HT-29 (cell line): ENCODE measurements around the gene CGREF1. TPM values are rescaled to one million over a fixed set of nuclear protein-coding genes. Genes with fewer than 3 reads are reported as not detected.
A peak's percentile ranks its signal among the peaks of the same experiment; 100 is the strongest.

Experiments used
- DNase-seq: peaks from one replicate; pipeline ENCODE4 v3.0.0-alpha.2; 2015; ENCODE audit warnings: low spot score
- total RNA-seq: library from RNA; depleted of rRNA; stranded (reverse); fragments of >200 nt; shearing (Covaris generic); gene quantifications from 2 replicates; pipeline ENCODE4 v1.2.3, GENCODE V29; 2014; rRNA removed

The CGREF1 gene, protein sequence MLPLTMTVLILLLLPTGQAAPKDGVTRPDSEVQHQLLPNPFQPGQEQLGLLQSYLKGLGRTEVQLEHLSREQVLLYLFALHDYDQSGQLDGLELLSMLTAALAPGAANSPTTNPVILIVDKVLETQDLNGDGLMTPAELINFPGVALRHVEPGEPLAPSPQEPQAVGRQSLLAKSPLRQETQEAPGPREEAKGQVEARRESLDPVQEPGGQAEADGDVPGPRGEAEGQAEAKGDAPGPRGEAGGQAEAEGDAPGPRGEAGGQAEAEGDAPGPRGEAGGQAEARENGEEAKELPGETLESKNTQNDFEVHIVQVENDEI
- 38.2 and 42.0 TPM in 2 replicates for total RNA-seq

DNA sequence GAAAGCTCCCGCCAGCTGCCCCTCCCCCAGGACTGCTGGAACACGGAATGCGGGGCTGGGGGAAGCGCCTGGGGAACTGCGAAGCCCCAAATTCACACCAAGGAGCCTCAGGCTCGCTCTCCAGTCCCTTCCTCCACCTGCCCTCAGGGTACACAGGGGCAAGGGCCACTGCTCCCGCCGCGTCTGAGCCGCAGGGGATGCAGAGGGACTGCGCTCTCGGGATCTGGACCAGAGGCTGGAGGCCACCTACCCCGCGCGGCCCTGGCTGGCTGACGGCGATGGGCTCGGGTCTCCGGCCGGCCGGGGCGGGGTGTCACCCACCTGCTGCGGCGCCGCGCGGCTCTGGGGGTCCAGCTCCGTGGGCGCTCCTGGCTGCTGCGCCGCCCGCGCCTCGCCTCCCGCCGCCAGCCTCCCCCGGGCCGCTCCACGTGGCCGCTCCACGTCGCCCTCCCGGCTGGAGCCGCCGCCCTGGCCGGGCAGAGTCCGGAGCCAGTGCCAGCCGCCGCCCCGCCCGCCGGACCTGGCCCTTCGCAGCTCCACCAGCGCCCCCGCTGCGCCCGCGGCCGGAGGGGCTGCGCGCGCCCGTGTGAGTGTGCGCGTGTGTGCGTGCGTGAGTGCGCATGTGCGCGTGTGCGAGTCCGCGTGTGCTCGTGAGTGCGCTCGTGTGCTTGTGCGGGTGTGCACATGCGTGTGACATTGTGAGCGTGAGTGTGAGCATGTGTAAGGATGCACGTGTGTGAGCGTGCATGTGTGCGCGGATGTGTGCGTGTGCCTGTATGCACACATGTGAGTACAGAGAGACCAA is at the start of gene CGREF1:
Gene CGREF1 (minus strand): TSS at position 604 of the 805 bp plus-strand sequence. CDS start 14,762 bp downstream, outside the sequence.
- DNase-seq, result no peak

DNA sequence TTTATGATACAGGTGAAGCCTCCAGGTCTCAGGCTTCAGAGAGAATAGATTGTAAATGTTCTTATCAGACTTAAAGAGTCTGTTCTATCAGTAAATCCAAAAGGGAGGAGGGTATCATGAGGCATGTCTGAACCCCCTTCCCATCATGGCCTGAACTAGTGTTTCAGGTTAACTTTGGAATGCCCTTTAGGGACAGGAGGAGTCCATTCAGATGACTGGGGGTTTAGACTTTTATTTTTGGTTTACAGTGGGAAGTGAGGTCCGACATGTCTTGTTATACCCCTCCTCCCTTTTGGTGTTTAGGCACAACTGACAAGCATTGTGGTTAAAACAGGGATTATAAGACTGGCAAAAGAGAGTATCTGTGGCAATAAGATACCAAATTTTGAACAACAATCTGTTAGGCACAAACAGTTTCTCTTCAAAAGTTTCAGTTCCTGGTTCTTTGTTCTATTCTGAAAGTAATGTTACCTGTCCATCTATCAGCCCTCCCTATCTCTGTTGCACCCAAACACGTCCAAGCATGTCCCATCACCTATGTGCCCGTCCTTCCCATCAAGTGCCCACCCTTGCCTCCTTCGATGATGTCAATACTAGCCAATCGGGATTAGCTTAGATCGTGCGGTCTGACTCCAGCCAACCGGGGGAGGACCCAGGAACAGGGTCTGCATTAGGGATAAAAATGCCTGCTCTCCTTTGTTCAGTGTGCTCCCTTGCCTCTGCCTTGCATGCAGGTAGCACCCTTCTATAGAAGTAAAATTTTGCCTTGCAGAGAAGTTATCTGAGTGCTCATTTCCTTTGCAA is 46.2 kb upstream of the CGREF1 start:
- no peak for DNase-seq

DNA sequence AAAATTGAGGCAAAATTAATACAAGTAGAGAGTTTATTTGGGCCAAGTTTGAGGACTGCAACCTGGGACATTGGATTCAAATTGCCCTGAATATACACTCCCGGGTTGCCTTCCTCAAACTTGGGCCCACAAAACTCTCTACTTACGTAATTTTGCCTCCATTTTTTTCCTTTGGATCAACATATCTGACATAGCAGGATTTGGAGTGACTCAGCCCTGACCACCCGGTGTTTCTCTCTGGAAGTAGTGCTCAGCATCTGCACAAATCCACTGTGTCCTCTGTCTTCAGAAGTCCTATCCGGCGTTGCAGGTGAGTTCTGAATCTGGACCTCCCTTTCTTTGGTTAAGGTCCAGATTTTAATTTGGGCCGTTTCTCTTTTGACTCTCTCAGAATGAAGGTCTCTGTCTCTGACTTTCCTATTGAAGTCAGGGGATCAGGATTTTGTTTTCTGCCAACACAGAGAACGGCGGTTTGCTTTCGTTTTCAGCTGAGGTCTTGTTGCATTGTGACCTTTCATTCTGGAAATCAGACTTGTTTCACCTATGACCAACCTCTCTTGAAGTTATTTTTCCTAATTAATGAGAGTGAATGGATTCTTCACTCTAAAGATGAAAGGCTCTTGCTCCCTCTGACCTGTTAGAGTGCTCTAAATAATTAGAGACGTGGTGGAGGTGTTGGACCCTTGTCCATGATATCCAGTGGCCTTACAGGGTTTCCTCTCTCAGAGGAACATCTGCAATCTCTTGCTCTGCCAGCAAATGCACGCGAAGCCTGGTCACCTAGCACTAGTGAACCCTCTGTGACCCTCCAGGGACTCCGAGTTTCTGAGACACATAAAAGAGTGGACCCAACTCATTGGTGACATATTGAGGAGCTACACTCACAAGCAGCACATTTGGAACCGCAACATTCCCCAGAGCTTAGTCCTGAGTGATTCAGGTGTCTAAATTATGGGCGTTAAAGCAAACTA is 43.5 kb upstream of the CGREF1 start:
- no peak for DNase-seq

DNA sequence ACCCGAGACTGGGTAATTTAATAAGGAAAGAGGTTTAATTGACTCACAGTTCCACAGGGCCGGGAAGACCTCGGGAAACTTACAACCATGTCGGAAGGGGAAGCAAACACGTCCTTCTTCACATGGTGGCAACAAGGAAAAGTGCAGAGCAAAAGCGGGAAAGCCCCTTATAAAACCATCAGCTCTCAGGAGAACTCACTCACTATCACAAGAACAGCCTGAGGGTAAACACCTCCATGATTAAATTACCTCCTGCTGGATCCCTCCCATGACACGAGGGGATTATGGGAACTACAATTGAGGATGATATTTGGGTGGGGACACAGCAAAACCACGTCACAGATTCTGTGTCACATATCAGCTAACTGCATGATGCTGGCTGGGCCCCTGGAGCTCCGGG is 41.3 kb upstream of the CGREF1 start:
- no peak for DNase-seq

DNA sequence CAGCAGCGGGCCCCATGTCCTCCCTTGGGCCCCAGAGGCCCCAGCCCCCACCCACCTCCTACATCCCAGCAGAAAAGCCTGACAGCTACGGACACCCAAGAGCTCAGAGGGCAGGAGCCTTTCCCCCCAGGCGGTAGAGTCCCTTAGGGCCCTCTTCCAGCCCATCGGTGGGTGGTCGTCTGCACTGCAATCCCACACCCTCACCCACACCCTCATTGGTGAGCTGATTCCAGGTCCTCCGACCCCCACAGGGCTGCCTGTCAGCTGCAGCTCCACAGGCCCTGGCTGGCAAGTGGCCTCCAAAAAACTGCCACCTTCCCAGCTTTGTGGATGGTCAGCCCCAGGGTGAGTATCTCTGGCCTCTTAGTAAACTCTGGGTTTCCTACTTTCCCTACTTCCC is 40.3 kb upstream of the CGREF1 start:
- no peak for DNase-seq

DNA sequence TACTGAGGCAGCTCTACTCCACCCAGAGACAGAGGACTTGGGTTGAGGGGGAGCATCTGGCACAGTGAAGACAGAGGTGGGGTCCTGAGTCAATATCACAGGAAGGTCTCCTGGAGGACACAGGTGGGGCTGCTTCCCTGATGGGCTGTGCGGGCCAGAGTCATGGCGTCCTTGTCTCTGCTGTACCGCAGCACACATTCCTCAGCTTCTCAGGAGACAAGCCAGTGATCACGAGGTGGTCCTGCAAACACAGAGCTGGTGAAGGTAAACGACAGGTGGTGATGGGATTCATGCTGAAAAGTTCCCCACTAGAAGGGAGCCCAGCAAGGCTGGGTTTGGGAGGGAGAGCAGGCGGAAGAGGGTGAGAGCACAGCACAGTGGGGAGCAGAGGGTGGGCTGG is 39.5 kb upstream of the CGREF1 start:
- no peak for DNase-seq

DNA sequence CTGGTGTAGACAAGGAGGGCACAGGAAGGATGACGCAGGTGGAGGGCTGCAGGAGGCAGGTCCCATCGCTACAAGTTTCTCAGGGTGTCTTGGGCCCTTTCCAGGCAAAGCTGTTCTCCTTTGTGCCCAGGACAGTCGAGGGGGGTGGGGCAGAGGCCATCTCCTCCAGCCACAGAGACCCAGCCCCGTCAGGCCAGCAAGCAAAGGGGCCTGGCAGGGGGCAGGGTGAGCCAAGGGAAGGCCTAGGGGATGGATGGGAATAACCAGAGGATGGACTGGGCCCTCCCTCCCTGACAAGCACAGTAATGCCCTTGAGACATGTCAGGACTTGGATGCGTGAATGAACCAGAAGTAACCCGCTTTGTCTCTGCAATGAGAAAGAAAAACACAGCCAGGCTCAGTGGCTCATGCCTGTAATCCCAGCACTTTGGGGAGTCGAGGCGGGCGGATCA is 36.2 kb upstream of the CGREF1 start:
- DNase-seq, result no peak

DNA sequence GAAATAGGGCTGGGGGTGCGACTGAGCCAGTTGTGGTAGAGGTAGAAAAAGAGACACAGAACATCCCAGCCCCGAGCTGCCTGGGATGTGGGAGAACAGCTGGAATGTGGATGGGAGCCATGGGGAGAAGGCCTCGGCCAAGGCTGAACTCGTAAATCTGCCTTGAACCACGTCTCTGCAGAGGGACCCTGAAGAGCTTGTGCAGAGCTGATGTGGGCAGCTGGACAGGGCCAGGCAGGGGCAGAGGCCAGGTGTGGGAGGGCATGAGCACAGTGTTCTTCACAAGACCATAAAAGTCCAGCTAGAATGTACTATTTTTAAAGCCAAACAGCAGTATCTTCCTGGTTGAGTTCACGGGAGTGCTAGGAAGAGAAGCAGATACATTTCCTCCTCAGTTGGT is 35.6 kb upstream of the CGREF1 start:
- no peak for DNase-seq

DNA sequence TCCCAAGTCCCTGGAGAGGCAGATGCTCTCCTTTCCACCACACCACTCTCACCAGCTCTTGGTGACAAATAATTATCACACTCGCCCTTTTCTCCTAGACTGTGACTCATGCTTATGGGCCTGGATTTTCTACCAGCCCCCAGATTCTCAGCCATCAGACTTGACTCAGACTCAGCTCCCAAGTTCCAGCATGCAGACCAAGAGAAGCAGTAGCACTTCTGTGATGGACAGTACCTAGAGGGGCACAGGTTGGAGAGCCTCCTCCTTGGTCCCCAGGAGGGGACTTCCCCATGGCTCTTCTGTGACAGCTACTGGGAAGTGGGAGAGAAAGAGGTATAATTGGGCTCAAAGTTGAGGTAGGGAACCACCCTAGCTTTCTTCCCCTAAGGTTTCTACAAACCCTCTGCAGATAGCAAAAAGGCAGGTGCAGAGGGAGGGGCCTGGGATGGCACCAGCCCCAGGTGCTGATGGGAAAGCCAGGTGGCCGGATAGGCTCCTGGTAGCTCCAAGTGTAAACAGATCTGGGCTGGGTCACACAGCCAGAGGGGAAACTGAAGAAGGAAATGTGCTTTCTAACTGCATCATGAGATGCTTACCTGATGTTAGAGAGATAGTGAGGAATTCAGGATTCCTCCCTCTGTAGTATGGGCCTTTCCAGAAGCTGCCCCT is 34.0 kb upstream of the CGREF1 start:
- DNase-seq, result no peak

DNA sequence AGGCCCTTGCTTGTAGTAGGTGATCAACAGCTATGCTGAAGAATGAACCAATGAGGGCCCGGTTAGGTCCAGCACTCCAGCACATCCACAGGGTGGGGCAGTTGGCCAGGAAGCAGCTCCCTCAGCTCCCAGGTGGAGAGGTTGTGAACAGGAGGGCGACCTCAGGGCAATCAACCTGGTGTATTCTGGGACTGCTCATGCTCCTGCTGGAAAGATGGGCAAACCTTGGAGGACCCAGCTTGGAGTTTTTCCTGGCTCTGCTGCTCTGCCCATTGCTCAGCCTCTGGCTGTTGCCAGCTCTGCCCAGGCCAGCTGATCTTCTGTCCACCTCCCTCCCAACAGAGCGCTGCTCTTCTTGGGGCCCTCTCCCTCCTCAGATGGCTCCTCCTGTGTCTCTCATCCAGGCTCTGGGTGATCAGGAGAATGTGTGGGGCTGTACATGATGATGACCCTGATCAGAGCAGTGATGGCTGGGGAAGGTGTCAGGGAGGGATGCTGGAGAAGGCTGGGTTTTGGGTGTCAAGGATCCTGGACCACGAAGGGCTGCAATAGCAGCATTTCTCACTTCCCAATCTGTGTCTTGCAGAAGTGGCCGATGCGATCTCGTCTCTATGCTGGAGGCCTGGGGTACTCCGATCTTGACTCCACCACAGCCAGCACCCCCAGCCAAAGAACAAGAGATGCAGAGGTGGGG is 33.3 kb upstream of the CGREF1 start:
- DNase-seq, result peak; percentile 39

DNA sequence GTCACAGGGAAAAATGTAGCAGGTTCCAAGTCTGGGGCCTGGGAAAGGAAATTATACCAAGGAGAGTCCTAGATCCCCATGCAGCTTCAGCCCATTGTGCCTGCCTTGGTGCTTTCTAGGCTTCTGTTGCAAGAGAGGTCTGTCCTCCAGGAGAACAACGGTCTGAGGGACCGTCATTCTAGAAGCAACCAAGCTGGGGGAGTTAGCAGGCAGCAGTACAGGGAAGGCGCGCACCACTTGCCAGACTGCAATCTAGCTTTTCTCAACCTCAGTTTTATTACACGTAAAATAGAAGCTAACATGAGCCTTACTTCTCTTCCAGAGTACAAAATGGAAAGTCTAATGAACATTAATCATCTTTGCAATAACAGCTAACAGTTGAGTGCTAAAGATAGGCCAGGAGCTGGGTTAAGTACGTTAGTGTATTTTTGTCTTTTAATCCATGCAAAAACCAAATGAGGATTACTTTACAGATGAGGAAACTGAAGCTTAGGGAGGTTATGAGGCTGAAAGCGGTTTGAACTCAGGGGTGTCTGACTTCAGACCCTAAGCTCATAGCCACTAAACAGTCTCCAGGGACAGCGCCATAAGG is 31.8 kb upstream of the CGREF1 start:
- no peak for DNase-seq

DNA sequence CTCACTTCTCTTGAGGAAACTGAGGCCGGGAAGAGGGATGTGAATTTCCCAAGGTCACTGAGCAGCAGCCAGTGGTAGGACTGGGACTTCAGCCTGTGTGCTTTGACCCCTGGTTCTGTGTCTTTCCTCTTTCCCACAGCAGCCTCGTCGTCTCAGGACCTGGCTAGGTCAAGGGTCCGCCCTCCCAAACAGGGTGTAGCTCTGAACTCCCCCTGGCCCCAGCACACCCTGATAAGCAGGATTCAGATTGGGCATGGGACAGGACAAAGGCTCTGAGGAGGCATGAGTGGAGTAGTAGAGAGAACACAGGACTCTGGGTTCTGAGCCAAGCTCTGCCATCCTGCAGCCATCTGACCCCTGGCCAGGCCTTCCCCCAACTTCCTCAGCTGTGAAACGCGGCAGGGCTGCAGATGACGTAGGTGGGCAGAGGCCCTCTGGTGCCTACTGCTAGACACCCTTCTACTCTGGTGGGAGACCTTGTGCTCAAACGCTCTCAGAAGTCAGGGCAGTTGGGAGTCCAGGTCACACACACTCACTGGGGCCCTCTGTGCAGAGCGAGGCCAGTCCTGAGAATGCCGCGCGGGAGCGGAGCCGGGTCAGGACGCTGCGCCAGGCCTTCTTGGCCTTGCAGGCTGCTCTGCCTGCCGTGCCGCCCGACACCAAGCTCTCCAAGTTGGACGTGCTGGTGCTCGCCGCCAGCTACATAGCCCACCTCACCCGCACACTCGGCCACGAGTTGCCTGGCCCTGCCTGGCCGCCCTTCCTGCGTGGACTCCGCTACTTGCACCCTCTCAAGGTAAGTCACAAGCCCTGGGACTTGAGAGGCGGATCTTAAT is 30.9 kb upstream of the CGREF1 start:
- no peak for DNase-seq

DNA sequence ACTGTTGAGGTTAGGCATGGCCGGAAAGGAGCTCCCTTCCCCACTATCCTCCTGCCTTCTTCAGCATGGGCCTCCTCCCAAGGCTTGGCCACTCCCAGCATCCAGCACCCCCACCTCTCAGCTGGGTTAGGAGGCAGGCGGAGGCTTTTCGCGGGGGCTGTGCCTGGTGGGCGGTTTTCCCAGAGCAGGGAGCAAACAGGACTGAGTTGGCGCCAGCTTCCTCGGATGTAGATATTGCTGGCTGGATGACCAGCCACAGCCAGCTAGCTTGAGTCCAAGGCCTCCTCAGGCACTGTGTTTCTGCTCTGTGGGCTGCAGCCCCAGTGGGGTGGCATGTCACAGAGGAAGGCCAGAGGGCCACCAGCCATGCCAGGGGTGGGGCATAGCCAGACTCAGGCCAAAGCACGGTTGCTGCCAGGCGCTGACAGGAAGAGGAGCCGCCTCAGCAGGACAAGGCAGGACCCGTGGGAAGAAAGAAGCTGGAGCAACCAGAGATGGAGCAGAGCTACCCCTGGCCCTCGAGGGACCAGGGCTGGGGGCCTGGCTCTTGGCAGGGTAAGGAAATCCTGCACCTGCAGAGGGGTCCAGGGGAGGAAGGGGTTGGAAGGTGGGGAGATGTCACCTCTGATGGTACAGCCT is 30.0 kb upstream of the CGREF1 start, which contains the start of gene TCF23:
Gene TCF23 (plus strand): TSS at position 204 of the 639 bp plus-strand sequence. CDS start 130 bp downstream, at position 334.
- no peak for DNase-seq

DNA sequence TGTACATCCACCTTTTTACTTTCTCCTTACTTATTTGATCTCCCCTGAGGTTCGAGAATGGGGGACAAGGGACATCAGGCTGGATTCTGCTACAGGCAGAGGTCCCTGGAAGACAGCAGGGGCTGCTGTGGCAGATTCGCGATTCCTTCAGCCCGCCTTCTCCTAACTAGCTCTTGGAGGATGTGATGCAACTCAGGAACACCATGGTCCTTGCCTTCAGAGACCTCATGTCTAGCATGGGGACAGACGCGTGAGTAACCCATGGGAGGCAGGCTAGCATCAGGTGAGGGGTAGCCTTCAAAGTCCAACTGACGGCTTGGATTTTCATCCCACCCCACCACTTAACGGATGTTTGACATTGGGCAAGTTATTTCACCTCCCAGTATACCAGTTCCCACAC is 29.0 kb upstream of the CGREF1 start:
- no peak for DNase-seq

DNA sequence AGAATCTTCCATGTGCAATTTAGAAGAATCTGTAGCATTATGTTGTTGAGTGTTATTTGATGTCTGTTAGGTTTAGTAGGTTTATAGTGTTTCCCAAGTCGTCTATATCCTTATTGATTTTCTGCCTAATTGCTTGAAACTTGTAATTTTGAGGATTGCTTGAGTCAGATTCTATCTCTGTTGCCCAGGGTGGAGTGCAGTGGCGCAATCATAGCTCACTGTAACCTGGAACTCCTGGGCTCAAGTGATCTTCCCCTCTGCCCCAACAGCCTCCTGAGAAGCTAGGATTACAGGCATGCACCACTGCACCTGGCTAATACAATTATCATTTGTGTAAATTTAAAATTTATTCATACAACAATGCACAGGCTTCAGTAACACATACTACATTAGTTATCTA is 26.8 kb upstream of the CGREF1 start:
- DNase-seq, result no peak

DNA sequence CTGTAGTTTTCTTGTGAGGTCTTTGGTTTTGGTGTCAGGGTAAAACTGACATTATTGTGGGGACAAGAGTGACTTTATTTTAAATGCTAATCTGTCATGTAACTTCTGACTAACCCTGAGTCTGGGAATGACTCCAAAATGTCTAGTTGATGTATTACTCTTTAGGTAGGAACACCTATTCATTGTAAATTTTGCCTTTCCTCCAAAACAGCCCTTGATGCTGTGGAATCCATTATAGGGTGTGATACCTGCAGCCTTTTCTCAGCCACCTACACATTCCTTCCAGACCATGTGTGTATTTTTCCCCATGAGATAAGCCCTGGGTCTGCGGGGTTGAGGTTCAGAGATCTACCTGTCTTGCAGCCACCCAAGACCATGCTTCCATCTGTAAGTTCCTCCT is 24.4 kb upstream of the CGREF1 start:
- DNase-seq, result no peak

DNA sequence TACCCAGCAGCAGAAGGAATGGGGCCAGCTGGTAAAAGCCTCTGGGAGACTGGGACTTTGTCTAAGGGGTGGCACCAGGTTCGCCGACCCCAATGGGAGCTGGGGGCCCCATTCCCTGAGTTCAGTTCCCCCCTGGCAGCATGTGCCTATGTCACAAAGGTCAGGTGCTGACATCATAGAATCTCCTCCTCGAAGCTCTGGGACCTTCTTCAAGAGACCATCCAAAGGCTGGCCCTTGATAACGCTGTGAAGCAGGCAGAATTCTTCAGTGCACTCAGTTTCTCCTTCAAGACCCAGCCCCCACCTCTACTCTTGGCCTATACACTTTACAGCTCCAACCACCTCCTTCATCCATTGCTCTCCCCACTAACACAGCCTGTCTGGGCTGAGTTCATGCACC is 20.4 kb upstream of the CGREF1 start, which contains the start of gene PRR30:
Gene PRR30 (minus strand): TSS at position 101 of the 400 bp plus-strand sequence. CDS start 1,081 bp downstream, outside the sequence.
- DNase-seq, result no peak

DNA sequence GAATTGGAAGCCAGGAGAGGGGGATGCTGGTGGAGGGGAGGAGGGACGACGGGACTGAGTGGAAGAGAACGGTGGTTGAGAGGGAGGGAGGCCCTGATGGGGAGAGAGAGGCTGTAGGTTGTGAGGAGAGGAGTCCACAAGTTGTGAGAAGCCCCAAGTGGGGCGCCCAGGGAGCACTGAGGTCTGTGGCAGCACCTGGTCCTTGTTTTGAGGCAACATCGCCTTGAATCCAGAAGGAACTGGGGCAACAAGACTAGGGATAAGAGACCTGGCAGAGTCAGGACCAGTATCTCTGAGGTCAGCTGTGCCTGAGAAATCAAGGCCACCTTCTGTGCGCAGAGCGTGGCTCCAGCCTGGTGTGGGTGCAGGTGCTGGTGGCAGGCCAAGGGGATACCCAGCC is 19.2 kb upstream of the CGREF1 start:
- DNase-seq, result no peak
